GM21390 (cell line): ENCODE data around the gene ADH6.
"Not testable (repeated sequence)": the region's sequence is repeated elsewhere in the genome, so short reads cannot be mapped to it uniquely, and the experiment has no call there.

Experiments
- ATAC-seq: cut with Tn5 transposase; IDR thresholded peaks from one replicate; pipeline ENCODE4 v1.9.1; 2021; ENCODE audit not compliant: unreplicated experiment

The ADH6 gene

DNA sequence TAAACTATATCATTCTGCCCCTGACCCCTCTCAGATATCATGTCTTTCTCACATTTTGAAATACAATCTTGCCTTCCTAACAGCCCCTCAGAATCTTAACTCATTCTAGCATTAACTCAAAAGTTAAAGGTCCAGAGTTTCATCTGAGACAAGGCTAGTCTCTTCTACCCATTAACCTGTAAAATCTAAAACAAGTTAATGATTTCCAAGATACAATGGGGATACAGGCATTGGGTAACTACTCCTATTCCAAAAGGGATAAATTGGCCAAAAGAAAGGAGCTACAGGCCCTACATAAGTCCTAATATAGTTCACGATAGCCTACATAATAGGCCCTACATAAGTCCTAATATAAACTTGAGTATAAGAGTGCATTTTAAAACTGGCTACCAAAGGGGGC is 18.9 kb downstream of the ADH6 start:
- ATAC-seq, result no peak

DNA sequence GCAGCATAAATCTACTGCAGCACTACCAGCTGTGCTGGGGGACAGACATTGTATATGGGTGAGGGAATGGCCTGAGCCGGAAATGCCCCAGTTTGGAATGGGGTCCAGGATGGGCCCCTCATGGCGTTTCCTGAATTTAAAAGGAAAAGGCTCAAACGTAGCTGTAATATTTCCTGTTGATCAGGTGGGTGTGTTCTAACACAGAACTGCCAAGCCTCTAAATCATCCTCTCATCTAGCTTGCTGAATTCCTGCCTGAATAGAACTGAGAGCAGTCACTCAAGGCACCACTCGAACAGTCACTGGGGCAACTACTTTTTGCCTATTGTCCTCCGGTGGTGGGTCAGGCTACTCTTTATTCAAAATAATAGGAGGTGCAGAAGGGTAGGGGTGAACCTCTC is 28.7 kb downstream of the ADH6 start:
- no peak for ATAC-seq

DNA sequence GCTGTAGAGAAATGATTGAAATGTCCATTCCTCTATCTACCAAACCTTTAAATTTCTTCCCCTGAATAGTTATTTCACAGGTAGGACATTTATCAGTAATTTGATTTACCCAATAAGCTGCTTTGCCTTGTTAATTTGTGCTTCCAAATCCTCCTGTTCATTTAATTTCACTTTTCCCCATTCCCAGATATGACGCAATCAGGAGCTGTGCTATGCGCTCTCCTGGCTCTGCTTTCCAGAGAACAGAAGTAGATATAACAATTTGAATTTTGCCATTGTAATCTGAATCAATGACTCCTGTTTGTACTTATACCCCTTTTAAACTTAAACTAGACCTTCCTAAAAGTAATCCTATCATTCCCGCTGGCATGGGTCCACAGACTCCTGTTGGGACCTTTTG is 29.1 kb downstream of the ADH6 start:
- not testable (repeated sequence) for ATAC-seq

DNA sequence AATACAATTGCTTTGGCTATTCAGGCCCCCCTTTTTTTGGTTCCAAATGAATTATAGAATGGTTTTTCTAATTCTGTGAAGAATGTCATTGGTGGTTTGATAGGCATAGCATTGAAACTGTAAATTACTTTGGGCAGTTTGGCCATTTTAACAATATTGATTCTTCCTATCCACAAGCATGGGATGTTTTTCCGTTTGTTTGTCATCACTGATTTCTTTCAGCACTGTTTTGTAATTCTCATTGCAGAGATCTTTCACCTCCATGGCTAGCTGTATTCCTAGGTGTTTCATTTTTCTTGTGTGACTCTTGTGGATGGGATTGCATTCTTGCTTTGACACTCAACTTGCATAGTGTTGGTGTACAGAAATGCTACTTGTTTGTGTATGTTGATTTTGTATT is 33.0 kb downstream of the ADH6 start:
- ATAC-seq, result no peak

DNA sequence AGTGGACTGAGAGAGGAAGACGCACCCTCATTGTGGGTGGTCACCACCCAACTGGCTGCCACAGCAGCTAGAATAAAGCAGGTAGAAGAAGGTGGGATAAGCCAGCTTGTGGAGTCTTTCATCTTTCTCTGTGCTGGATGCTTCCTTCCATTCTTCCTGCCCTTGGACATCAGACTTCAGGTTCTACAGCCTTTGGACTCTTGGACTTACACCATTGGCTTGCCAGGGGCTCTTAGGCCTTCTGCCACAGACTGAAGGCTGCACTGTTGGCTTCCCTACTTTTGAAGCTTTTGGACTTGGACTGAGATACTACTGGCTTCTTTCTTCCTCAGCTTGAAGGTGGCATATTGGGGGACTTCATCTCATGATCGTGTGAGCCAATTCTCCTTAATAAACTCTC is 33.5 kb downstream of the ADH6 start:
- ATAC-seq, result no peak

DNA sequence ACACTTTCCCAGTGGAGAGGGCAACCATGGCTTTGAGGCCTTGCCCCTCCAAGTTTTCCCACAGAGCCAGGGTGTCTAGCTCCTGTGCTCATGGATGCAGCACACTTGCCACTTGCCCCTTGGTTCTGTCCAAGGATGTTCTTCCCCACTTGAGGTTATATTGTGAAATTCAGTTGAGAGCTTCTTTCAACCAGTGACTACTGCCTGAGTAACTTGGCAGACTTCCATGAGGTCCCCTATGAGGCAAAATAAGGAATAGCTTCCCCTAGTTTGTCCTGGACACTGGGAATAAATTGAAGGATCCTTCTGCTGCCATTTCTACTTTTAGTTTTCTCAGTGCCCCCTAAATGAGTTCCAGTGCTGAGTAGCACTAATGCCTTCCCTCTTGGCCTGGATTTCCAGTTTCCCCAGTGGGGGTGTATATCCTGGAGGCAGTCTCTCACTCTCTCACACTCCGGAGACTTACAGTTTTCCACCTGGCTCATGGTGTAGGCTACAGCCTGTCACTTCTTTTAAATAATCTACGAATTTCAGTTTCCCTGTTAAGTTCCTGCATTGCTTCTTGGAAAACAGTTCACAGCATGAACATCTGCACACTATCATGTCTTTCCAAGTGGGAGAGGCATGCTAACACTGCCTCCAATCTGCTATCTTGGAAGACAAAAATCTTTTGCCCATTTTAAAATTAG is 38.5 kb downstream of the ADH6 start:
- ATAC-seq, result no peak

DNA sequence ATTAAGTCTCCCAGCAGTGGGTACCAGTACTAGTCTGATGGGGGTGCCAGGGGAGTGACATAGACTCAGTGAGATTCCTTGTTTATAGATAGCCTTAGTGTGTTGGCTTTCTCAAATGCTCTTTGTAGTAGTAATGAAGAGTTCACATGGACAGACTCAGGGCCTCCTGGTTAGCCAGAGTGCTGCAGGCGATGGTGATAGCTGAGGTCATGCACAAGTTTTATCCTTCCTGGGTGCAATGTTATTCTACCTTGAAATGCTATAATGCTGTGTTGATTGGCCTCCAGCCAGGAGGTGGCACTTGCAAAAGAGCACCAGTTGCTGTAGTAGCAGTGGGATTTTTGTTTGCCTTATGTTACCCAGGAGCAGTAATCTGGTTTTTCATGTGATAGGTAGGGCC is 39.4 kb downstream of the ADH6 start:
- ATAC-seq, result no peak

DNA sequence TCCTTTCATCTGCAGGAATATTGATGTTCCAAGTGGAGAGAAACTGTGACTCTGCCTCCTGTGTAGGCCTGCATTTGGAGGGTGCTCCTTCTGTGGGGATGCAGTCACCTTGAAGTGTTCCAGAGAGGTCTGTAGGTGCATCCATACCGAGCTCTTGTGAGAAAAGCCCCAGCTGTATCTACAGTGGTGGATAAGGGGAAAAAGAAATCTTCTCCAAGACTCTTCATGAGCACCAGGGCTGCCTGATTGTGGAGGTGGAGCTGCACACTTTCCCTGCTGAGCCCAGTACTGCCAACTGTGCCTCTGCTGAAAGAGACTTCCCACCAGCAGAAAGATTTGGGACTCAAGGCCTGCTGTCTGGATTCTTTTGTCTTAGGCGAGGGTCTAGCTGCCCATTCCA is 39.9 kb downstream of the ADH6 start:
- no peak for ATAC-seq

DNA sequence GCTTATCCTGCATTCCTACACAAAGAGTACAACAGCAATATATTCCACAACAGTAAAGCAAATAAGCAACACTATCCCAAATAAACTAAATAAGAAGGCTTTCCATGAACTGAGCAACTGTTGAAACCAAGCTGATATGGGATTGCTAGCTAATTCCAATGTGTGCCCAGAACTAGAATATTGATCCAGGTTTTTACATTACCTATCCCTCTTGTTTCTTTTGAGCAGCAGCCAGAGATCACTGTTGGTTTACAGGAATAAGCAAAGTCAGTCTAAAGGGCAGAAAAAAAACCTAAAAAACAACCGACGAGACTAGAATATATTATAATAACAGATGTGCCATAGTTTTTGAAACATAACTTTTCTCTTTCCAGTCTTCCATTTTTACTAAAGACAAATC is 52.5 kb downstream of the ADH6 start:
- no peak for ATAC-seq

DNA sequence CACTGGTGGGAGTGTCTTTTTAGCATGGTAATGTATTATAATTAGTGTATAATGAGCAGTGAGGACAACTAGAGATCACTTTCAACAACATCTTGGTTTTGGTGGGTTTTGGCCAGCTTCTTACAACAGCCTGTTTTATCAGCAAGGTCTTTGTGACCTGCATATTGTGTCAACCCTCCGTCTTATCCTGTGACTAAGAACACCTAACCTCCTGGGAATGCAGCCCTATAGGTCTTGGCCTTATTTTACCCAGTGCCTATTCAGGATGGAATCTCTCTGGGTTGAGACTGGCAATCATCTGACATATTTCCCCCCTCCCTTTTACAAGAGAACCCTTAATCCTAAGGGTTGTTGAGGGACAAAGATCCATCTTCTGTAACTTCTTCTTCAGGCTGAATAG is 53.1 kb downstream of the ADH6 start:
- no peak for ATAC-seq

DNA sequence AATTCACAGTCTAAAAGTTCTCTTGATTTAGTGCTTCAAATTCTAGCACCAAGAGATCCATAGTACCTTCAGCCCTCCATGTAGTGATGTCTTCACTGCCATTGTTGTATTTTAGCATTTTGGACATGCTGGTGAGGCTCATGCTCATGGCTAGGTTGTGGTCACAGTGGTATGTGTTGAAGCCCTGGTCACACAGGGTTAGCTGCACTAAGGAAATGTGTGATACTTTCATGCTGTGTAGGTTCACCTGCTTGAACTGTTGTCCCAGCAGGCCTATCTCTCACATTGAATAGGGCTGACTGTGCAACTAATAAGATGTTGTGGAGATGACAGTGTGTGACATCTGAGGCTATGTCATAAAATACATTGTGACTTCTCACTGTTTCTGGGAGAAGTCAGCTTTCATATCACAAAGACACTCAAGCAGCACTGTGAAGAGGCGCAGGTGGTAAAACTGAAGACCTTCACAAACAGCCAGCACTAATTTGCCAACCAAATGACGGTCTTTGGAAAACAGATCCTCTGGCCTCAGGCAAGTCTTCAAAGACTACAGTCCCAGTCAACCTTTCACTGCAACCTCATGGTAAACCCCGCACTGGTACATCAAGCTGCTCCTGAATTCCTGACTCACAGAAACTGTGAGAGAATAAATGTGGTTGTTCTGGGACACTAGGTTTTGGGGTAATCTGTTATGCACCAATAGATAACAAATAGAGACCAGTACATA is 57.5 kb downstream of the ADH6 start:
- ATAC-seq, result no peak

DNA sequence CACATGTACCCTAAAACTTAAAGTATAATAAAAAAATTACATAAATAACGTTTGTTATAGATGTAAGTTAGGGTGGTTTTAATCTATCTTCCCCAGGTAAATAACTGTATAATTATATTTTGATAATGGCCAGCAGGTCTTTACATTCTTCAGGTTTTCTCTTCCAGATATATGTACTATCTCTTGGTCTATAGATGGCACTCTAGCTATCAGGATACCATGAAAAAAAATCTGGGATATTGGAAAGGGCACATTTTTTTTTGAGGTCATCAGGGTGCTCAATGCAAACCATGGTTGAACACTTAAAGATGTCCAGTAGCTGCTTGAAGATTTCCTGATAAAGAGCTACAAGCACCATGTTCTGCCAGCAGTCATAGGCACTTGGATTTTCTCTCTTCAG is 59.3 kb downstream of the ADH6 start:
- ATAC-seq, result no peak

DNA sequence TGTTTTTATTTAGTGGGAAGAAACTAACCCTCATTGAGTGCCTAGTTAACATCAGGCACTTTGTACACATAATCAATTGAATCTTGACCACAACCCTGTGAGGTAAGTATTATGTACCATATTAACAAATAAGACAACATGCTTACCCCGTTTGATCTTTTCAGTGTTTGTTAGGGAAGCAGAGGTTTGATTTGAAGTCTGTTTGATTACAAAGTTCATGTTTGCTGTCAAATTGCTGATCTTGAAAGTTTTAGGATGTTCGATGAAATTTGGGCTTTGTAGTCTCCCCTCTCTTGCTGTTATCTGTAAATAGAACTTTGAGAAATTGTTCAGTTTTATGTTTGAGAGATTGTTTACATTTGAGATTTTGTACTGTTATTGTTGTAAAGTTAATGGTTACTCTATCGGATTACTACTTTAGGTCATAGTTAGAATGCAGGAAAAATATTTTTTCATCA is 61.5 kb downstream of the ADH6 start:
- no peak for ATAC-seq

DNA sequence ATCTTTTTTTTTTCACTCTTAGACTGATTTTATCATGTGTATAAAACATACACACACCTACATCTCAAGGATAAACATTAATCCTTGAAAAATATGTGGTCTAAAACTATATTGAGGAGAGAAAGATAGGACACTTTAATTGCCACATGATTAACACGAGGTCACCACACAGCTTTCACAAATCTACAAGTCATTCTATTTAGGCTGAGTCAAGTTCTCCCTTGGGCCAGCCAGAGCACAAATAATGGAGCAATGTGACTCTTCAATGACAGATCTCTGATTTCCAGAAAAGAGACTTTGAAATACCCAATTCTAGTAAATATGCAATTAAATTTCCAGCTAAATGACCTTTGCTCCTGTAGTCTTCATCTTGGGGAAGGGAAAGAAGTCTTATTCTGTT is 62.1 kb downstream of the ADH6 start:
- ATAC-seq, result no peak

DNA sequence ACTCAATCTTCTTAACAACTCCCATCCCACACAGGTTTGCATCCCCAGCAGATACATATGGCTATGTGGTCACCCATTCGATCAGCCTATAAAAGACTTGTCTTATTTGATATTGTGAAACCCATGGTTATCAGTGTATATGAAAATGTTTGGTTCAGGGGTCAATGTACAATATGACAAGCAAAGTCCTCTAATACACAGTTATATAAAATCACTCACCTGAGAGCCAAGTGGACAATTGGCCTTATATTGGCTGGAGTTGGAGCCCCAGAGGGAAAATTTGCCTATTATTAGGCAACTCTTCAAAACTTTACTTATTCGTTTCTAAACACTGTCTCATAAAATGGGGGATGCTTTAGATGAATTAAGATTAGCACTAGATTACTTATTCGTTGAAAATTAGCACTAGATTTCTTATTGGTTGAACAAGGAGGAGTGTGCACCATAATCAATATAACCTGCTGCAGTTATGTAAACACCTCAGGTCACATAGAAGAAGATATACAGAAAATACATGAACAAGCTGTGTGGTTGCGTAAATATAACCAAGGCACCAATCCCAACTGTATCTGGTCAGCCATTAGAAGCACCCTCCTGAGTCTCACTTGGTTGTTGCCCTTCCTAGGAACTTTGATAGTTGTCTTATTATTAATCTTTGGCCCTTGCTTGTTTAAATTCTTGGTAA is 64.2 kb downstream of the ADH6 start:
- ATAC-seq, result no peak
